ENCODE data around the gene TRAP1. TPM values are rescaled to one million over a fixed set of nuclear protein-coding genes. Genes with fewer than 3 reads are reported as not detected.

TRAP1 gene
- total and polyA plus RNA-seq, 5 donors from 2014 or later = 38.7 to 65.0 (median 48.0) TPM

DNA sequence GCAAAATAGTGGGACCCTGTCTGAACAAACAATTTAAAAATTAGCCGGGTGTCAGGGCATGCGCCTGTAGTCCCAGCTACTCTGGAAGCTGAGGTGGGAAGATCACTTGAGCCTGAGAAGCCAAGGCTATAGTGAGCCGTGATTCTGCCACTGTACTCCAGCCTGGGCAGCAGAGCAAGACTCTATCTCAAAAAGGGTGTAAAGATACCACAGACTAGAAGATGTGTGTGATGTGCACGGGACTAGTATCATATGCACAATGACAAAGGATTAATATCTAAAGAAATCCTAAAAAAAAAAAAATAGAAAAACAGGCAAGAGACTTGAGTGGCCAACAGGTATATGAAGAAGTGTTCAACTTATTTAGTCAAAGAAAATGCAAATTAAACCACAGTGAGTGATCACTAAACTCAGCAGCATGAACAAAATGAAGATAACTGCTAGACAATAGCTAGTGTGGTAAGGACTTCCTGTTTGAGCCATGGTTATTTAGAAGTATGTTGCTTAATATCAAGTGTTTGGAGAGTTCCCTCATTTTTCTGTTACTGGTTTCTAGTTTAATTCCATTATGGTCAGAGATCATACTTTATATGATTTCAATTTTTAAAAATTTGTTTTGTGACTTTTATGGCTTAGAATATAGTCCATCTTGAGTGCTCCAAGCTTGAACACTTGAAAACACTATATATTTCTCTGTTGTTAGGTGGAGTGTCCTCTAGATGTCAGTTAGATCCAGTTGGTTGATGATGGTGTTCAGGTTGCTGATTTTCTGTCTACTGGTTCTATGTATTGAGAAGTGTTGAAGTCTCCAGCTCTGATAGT is 91.2 kb downstream of the TRAP1 start:
- peaks cover 33 to 75% (median 46%) of the 10 kb centered on the region in 4 donors for H3K4me1 Mint-ChIP-seq
- H3K4me3 ChIP-seq (ENCODE audit: low read depth, low read length) = peak overlapping the region; percentile 61
- H3K4me1 ChIP-seq (ENCODE audit: control insufficient read depth, insufficient read depth, low read length, poor library complexity, severe bottlenecking) = peaks cover 34% of the 10 kb centered on the region
- H3K4me3 Mint-ChIP-seq = peak overlapping the region; percentile 56 to 74 (median 63)
- H3K36me3 Mint-ChIP-seq = no peaks in the 10 kb centered on the region
- no peaks in the 10 kb centered on the region for H3K27me3 Mint-ChIP-seq
- DNase-seq (peak in 2 of 3 donors; percentile 60 to 80), ATAC-seq (ENCODE audit: low read depth in 2 of 2) (peak; percentile 88 to 89)
- peaks cover 3% of the 10 kb centered on the region for H3K36me3 ChIP-seq (ENCODE audit: control insufficient read depth, insufficient read depth, low read length)
- H3K27ac ChIP-seq (ENCODE audit: insufficient read depth, low read length, poor library complexity, severe bottlenecking) = peak overlapping the region; percentile 70
- no peaks in the 10 kb centered on the region for H3K9me3 ChIP-seq (ENCODE audit: control insufficient read depth in 2 of 2, low read length in 2 of 2)
- peak overlapping the region; percentile 85 to 92 (median 91) for H3K27ac Mint-ChIP-seq
- no peaks in the 10 kb centered on the region for H3K27me3 ChIP-seq (ENCODE audit: control insufficient read depth, insufficient read depth, low read length)
- H3K9me3 Mint-ChIP-seq = no peaks in the 10 kb centered on the region

DNA sequence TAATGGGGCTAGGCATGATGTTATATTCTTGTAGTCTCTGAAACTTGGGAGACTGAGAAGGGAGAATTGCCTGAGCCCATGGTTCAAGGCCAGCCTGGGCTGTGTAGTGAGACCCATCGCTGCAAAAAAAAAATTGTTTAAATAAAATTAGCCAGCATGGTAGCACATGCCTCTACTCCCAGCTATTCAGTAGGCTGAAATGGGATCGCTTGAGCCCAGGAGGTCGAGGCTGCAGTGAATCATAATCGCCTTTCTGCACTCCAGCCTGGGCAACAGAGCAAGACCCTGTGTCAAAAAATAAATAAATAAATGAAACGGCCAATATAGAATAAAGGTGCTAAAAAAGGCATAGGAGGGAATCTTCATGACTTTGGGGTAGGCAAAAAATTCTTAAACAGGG is 92.0 kb downstream of the TRAP1 start:
- ATAC-seq (ENCODE audit: low read depth in 2 of 2) (no peak), DNase-seq (no peak)
- Mint-ChIP-seq H3K36me3 (no peaks in the 10 kb centered on the region), H3K4me3 (peak overlapping the region in 2 of 4 donors; percentile 56 to 62), H3K4me1 (peaks cover 30 to 73% (median 47%) of the 10 kb centered on the region in 4 donors), H3K27me3 (no peaks in the 10 kb centered on the region), H3K9me3 (no peaks in the 10 kb centered on the region), H3K27ac (peak overlapping the region; percentile 85 to 92 (median 91))
- Histone ChIP-seq H3K4me1 (ENCODE audit: control insufficient read depth, insufficient read depth, low read length, poor library complexity, severe bottlenecking) (peaks cover 34% of the 10 kb centered on the region), H3K4me3 (ENCODE audit: low read depth, low read length) (peak overlapping the region; percentile 61), H3K9me3 (ENCODE audit: control insufficient read depth in 2 of 2, low read length in 2 of 2) (no peaks in the 10 kb centered on the region), H3K27ac (ENCODE audit: insufficient read depth, low read length, poor library complexity, severe bottlenecking) (peak overlapping the region; percentile 70), H3K36me3 (ENCODE audit: control insufficient read depth, insufficient read depth, low read length) (peaks cover 3% of the 10 kb centered on the region), H3K27me3 (ENCODE audit: control insufficient read depth, insufficient read depth, low read length) (no peaks in the 10 kb centered on the region)

DNA sequence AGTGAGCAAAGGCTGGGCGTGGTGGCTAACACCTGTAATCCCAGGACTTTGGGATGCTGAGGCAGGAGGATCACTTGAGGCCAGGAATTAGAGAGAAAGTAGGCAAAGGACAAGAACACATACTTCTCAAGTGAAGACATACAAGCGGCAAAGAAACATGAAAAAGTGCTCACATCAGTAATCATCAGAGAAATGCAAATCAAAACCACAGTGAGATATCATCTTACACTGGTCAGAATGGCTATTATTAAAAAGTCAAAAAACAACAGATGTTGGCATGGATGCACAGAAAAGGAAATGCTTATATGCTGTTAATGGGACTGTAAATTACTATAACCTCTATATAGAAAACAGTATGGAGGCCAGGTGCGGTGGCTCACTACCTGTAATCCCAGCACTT is 93.7 kb downstream of the TRAP1 start:
- H3K4me1 ChIP-seq (ENCODE audit: control insufficient read depth, insufficient read depth, low read length, poor library complexity, severe bottlenecking) = peaks cover 34% of the 10 kb centered on the region
- H3K9me3 ChIP-seq (ENCODE audit: control insufficient read depth in 2 of 2, low read length in 2 of 2) = no peaks in the 10 kb centered on the region
- H3K27ac ChIP-seq (ENCODE audit: insufficient read depth, low read length, poor library complexity, severe bottlenecking) = no peak overlapping the region
- Mint-ChIP-seq H3K27ac (peak overlapping the region in 2 of 3 donors; percentile 49 to 81), H3K4me1 (peaks cover 27 to 66% (median 42%) of the 10 kb centered on the region in 4 donors), H3K4me3 (peak overlapping the region in 2 of 4 donors; percentile 5 to 31), H3K27me3 (no peaks in the 10 kb centered on the region), H3K9me3 (no peaks in the 10 kb centered on the region), H3K36me3 (no peaks in the 10 kb centered on the region)
- DNase-seq (no peak), ATAC-seq (ENCODE audit: low read depth in 2 of 2) (no peak)
- no peaks in the 10 kb centered on the region for H3K27me3 ChIP-seq (ENCODE audit: control insufficient read depth, insufficient read depth, low read length)
- H3K36me3 ChIP-seq (ENCODE audit: control insufficient read depth, insufficient read depth, low read length) = peaks cover 3% of the 10 kb centered on the region
- no peak overlapping the region for H3K4me3 ChIP-seq (ENCODE audit: low read depth, low read length)

DNA sequence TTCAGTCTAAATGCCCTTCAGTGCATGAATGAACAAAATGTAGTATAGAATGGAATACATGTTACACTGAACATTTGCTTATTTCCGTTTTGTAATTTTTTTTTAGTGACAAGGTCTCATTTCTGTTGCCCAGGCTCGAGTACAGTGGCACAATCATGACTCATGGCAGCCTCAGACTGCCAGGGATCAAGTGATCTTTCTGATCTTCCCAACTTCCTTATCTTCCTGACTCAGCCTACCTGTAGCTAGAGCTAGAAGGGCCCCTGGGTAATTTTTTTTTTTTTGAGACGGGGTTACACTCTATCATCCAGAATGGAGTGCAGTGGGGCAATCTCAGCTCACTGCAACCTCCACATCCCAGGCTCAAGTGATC is 98.6 kb downstream of the TRAP1 start:
- H3K36me3 Mint-ChIP-seq = peaks cover 16% of the 10 kb centered on the region
- ATAC-seq (ENCODE audit: low read depth in 2 of 2) (no peak), DNase-seq (no peak)
- peaks cover 16% of the 10 kb centered on the region for H3K4me1 ChIP-seq (ENCODE audit: control insufficient read depth, insufficient read depth, low read length, poor library complexity, severe bottlenecking)
- H3K4me3 Mint-ChIP-seq = no peak overlapping the region
- H3K9me3 Mint-ChIP-seq = no peaks in the 10 kb centered on the region
- no peaks in the 10 kb centered on the region for H3K9me3 ChIP-seq (ENCODE audit: control insufficient read depth in 2 of 2, low read length in 2 of 2)
- peaks cover 27 to 68% (median 45%) of the 10 kb centered on the region in 4 donors for H3K4me1 Mint-ChIP-seq
- H3K27me3 ChIP-seq (ENCODE audit: control insufficient read depth, insufficient read depth, low read length) = no peaks in the 10 kb centered on the region
- H3K27me3 Mint-ChIP-seq = no peaks in the 10 kb centered on the region
- H3K36me3 ChIP-seq (ENCODE audit: control insufficient read depth, insufficient read depth, low read length) = peaks cover 9% of the 10 kb centered on the region
- H3K27ac ChIP-seq (ENCODE audit: insufficient read depth, low read length, poor library complexity, severe bottlenecking) = no peak overlapping the region
- no peak overlapping the region for H3K27ac Mint-ChIP-seq
- no peak overlapping the region for H3K4me3 ChIP-seq (ENCODE audit: low read depth, low read length)

DNA sequence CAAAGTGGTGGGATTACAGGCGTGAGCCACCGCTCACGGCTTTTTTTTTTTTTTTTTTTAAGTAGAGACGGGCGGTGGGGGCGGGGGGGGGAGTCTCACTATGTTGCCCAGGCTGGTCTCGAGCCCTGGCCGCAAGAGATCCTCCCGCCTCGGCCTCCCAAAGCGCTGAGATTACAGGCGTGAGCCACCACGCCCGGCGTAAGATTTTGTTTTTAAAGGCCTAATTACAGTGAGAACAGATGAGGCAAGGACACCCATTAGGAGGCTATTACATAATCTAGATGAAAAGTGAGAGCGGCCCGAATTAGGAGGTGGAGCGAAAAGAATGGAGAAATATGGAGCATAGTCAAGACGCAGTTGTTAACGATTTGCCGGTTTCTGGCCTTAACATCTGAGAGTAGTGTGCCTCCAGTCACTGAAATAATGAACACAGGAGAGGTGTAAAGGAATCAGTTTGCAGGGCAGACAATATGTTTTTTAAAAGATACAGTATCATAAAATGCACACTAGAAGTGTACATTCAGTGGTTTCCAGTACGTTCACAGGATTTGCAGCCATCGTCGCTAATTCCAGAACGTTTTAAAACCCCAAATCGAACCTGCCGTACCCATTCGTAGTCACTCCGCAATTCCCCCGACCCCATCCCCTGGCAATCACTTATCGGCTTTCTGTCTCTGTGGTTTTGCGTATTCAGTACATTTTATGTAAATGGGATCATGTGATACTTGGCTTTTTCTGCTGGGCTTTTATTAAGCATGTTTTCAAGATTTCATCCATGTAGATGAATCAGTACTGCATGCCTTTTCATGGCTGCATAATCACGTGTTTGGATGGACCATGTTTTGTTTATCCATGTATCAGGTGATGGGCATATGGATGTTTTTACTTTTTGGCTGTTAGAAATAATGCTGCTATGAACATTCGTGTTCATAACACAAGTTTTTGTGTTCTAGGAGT is 104.5 kb downstream of the TRAP1 start:
- Histone ChIP-seq H3K27me3 (ENCODE audit: control insufficient read depth, insufficient read depth, low read length) (no peaks in the 10 kb centered on the region), H3K27ac (ENCODE audit: insufficient read depth, low read length, poor library complexity, severe bottlenecking) (peak overlapping the region; percentile 87), H3K9me3 (ENCODE audit: control insufficient read depth in 2 of 2, low read length in 2 of 2) (no peaks in the 10 kb centered on the region), H3K4me1 (ENCODE audit: control insufficient read depth, insufficient read depth, low read length, poor library complexity, severe bottlenecking) (peaks cover 38% of the 10 kb centered on the region), H3K36me3 (ENCODE audit: control insufficient read depth, insufficient read depth, low read length) (peaks cover 5% of the 10 kb centered on the region), H3K4me3 (ENCODE audit: low read depth, low read length) (peak overlapping the region; percentile 75)
- Mint-ChIP-seq H3K36me3 (peaks cover 24% of the 10 kb centered on the region), H3K27ac (peak overlapping the region; percentile 60 to 100 (median 98)), H3K4me3 (peak overlapping the region; percentile 96 to 100 (median 99)), H3K27me3 (no peaks in the 10 kb centered on the region), H3K9me3 (peaks cover 0 to 1% (median 0%) of the 10 kb centered on the region in 7 donors), H3K4me1 (peaks cover 24 to 66% (median 47%) of the 10 kb centered on the region in 4 donors)
- DNase-seq (no peak), ATAC-seq (ENCODE audit: low read depth in 2 of 2) (no peak)

DNA sequence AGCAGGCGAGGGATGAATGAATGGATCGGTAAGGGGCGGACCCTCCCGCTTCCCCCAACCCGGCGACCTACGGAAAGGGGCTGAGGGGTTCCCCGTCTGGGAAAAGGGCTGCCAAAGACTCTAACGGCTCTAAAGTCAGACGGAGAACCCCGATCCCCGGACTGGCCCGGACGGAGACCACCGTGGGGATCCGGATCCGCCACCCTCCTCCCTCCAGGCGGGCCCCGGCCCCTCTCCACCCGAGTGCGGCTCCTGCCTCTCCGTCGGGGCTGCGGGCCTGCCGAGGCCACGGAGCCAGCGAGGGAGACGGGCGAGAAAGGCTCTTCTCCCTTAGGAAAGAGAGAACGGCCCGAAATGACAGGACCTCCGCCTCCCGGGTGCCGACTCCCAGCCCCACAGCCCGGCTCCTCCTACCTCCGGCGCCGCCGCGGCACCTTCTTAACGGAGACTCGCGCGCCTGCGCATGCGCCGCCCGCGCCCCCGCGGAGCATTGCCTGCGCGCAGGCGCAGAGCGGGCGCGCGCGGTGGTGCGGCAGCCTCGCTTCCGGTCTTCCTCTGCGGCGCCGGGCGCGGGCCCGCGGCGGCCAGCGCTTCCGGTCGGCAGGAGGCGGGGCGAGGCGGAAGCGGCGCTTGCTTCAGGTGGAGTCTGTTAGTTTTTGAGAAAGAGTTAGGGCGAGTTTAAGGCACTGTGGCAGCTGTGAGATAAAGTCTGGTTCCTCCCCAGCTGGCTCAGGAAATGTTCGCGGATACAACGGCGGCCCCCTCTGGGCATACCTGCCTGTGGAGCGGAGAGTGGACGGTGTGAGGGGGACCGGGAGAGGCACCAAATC is 106.0 kb downstream of the TRAP1 start, which contains the start of gene SLX4:
Gene SLX4, minus strand, starts transcription at position 461 of the 830 bp plus-strand sequence. CDS start 2,642 bp downstream, outside the sequence.
- Mint-ChIP-seq H3K27me3 (no peaks in the 10 kb centered on the region), H3K9me3 (peaks cover 0 to 1% (median 0%) of the 10 kb centered on the region in 7 donors), H3K4me3 (peak within 1 kb of the TSS; percentile 96 to 100 (median 99)), H3K4me1 (peaks cover 24 to 67% (median 47%) of the 10 kb centered on the region in 4 donors), H3K27ac (peak within 1 kb of the TSS; percentile 98 to 100 (median 99)), H3K36me3 (peaks cover 19% of the 10 kb centered on the region)
- peaks cover 38% of the 10 kb centered on the region for H3K4me1 ChIP-seq (ENCODE audit: control insufficient read depth, insufficient read depth, low read length, poor library complexity, severe bottlenecking)
- H3K27ac ChIP-seq (ENCODE audit: insufficient read depth, low read length, poor library complexity, severe bottlenecking) = peak within 1 kb of the TSS; percentile 87
- ATAC-seq (ENCODE audit: low read depth in 2 of 2) (peak; percentile 89), DNase-seq (peak; percentile 88 to 94 (median 94))
- no peaks in the 10 kb centered on the region for H3K36me3 ChIP-seq (ENCODE audit: control insufficient read depth, insufficient read depth, low read length)
- no peaks in the 10 kb centered on the region for H3K27me3 ChIP-seq (ENCODE audit: control insufficient read depth, insufficient read depth, low read length)
- no peaks in the 10 kb centered on the region for H3K9me3 ChIP-seq (ENCODE audit: control insufficient read depth in 2 of 2, low read length in 2 of 2)
- H3K4me3 ChIP-seq (ENCODE audit: low read depth, low read length) = peak within 1 kb of the TSS; percentile 86
